CD4-positive, alpha-beta T cell treated with Interleukin-17A for 1 hour (primary cell): ENCODE measurements around the gene MAP3K4.
A peak's percentile ranks its signal among the peaks of the same experiment; 100 is the strongest.

Source experiments
- DNase-seq: peaks from one replicate; pipeline ENCODE4 v3.0.0-alpha.2; 2020

MAP3K4 gene

DNA sequence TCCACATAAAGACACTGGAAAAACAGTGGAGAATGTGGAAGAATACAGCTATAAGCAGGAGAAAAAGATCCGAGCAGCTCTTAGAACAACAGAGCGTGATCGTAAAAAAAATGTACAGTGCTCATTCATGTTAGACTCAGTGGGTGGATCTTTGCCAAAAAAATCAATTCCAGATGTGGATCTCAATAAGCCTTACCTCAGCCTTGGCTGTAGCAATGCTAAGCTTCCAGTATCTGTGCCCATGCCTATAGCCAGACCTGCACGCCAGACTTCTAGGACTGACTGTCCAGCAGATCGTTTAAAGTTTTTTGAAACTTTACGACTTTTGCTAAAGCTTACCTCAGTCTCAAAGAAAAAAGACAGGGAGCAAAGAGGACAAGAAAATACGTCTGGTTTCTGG, 57.1 kb downstream of the MAP3K4 start:
- DNase-seq: no peak

DNA sequence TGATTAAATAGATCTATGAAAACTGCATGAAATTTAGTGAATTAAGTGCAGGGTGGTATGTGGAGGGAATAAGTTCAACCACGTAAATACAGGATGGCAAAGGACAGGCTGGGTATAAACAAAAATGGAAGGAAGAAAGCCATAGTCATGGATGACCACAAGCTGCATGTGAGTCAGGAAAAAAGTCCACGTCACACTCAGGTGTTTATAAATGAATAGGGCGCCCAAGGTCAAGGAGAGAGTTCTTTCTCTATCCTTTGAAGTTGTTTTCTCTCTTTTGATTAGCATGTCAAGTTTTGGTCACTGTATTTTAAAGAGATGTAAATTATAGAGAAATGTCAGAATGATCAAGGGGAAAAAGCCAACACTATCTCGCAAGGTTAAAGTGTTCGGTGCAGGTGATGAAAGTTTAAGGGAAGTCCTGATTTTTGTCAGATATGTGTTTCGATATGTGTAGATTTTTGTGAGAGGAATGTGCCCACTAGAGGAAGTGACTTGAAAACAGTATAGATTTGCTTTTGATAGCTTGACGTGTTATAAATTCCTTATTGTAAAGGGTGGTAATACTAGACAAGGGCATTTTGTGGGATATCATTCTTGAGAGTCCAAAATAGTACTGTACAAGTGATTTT, 58.7 kb downstream of the MAP3K4 start:
- DNase-seq: no peak

- no peak for DNase-seq
These were observed 61.5 kb downstream of the MAP3K4 start for GRCh38 chr6:161053103-161053502.

DNA sequence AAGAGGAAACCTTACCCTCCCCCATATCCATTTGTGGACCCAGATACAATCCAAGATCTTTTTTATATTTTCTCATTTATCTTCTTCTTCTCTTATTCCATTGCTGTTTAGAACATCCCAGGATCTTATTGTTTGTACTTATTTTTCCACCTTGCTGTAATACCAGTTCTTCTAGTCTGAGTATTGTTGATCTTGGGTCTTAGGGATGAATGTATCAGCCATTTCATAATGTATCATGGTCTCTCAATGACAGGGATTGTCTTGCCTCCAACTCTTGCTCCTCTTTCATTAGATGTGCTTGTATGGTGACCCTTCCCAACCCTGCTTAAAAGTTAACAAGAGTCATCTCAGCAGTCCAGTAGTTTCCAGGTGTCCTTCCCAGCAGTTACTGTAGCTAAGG, 63.3 kb downstream of the MAP3K4 start:
- DNase-seq: no peak

DNA sequence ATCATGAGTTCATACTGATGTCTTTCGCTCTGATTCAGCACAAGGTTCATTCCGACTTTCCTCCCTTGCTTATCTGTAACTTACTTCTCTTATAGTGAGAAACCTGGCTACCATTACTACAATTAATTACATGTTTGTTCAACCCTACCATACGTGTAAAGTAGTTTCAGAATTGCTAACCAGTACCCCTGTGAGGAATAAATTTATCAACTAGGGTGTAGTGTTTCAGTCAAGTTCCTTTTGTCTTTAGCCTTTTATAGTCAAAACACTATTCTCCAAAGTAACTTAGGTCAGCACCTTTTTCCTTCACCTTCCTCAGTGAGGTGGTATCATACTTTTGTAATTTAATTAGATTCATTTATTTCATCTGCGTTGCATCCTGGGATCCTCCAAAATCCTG, 64.9 kb downstream of the MAP3K4 start:
- DNase-seq: no peak

DNA sequence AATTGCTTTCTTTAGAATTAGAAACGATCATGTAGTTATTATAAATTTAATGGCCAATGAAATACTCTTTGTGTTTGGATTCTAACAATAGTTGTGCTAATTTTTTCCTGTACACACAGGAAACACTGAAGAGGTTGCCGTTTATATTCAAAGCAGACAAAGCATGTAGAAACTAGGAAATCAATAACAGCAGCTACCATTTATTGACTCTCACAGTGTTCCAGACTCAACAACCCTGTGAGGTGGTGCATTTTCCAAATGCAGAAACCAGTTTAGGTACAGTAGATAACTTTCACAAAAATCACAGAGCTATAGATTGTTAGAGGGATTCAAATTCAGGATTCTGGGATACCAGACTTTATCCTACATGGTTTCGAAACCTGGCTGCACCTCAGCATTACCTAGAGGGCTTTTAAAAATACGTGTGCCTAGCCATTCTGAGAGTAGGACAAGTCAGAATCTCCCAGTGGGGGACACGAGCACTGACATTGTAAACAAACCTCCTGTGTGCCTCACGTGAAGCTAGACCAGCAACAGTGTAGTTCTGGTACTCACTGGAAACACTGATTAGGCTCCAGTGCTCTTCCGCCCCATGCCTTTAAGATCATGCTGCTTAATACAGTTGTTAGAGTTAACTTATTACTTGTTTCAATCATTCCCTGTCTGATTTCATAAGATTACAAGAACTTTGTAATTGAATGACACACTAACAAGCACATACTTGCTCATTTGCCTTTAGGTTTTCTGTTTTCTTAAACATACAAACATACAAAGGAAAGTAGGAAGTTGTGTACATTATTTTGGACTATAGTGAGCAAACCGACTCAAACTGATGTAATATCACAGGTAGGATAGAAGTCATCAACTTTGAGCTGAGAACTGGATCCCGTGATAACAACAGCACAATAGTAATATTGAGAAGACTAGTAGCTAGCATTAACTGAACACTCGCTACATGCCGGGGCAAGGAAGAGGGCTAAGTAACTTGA, 65.8 kb downstream of the MAP3K4 start:
- DNase-seq: no peak

- no peak for DNase-seq
These were observed 67.2 kb downstream of the MAP3K4 start for GRCh38 chr6:161058741-161059140.

DNA sequence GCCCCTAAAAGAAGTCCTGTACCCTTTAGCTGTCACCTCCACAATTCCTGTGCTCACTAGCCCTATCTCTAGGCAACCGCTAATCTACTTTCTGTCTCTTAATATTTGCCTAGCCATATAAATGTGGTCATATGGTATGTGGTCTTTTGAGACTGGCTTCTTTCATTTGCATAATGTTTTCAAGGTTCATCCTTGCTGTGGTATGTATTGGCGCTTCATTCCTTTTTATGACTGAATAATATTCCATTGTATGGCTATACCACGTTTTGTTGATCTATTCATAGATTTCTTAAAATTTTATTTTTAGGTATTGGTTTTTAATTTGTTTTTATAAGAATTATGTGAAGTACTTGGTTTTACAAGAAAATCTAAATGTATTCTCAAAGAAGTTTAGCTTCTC, 70.0 kb downstream of the MAP3K4 start:
- DNase-seq: no peak

DNA sequence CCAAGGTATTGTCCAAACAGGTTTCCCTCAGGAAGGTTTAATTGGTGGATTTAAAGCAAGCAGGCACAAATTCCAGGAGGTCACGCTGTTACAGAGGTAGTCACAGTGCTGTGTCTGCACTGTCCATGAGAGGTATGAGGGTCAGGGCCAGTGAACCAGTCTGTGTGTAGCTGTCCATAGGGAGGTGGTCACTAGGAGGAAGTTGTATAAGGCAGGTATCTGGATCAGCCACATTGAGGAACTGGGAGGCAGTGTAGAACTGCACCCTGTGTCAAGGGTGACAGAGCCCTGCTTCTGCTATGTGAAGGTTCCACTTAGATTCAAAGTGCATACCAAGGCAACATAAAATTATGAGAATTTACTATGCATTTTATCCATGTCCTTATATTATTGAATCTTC, 73.3 kb downstream of the MAP3K4 start:
- no peak for DNase-seq

GRCh38 chr6:161066511-161066910, 74.9 kb downstream of the MAP3K4 start:
- DNase-seq: no peak

- DNase-seq: no peak
These were observed 76.2 kb downstream of the MAP3K4 start for GRCh38 chr6:161067749-161068148.

- no peak for DNase-seq
These were observed 76.8 kb downstream of the MAP3K4 start for GRCh38 chr6:161068321-161068741.

- no peak for DNase-seq
These were observed 82.4 kb downstream of the MAP3K4 start for GRCh38 chr6:161073930-161074329.

- no peak for DNase-seq
These were observed 83.0 kb downstream of the MAP3K4 start for GRCh38 chr6:161074496-161075121.

DNA sequence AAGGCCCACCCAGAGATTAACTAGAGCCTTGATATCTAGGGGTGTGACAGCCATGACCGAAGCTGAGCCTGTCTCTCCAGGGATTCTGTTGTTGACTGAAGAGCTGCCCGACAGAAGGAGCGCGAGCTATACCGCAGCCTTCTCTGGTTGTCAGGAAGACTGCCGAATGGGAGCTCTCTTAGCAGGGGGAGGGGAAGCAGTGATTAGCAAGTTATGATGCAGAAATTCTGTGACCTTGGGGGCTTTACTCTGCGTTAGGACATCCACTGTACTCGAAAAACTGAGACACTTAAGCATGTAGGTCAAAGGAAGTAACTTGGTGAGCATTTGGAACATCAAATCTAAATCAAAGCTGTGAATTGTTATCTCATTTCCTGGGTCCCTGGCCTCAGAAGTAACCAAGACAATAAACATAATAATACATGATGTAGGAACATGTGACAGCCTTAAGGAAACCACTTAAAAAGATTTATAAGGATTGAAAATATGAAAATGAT, 84.7 kb downstream of the MAP3K4 start:
- DNase-seq: peak; percentile 85

DNA sequence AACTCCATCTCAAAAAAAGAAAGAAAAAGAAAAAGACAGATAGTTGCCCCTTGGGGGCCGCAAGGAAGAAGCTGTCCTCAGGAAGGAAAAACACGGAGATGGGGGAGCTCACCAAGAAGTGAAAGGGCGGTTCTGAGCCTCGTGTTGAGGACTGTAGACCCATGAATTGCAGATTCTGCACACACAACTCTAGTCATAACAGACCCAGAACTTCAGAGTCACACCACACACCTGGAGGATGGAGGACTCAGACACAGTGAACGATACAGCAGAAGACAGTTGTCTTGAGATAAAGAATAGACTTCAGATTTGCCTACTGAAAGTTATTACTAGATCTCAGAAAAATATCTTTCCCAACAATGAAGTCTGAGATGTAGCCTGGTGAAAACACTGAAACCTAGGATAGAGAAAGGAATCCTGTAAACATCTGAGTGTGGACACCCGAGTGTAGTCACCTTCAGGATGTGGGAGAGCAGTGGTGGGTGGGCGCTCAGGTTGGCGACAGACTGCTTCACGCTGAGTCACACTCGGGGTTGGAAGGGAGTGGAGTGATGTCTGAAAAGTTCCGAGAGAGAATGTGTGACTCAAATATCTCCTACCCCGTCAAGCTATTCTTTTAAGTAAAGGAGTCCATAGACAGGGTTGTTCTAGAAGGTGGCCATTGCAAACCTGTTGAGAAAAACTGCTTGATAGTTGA, 88.1 kb downstream of the MAP3K4 start:
- peak; percentile 52 for DNase-seq

DNA sequence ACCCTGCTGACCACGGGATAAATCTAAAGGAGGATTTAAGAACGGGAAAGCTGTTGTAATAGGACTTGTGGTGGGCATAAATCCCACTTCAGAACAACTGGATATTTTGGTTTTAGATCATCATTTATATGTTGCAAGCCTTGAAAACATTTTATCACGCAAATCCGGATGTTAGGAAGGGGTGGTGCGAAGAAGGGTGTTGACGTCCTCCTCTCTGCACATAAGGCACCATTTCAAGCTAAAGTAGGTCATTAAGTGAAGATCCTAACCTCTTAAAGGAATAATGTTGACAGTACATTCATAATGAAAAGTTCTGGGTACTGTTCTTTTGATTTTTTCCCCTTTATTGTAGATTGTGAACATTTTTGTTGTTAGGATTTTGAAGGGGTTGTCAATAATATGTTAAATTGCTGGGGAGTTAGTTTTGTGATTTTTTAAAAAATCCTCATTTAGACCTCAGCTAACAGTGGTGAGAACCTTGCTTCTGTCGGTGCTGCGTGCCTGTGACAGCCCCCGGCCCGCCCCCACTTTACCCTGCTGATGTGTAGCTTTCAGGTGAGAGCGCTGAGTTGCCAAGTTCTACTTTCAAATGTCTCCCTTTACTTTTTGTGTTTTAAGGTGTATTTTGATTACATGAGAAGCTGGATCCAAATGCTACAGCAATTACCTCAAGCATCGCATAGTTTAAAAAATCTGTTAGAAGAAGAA, 88.8 kb downstream of the MAP3K4 start:
- DNase-seq: peak; percentile 56

DNA sequence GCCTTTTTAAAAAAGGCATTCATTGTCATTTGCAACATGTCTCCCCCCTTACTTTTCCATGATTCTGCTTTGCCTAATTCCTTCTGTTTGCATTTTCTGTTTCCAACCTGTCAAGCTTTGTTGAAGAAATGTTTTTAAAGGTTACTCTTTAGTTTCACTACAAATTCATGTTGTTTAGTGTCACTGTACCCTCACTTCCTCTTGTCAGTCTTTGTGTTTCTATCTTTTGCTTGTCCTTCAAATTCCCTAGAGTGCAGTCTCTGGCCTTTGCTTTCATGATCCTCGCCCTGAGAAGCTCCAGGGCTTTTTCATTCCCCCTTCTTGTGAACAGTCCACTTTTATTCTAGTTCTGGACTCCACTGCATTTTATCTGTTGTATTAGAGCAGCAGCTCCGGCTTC, 90.6 kb downstream of the MAP3K4 start:
- DNase-seq: no peak

- no peak for DNase-seq
These were observed 93.7 kb downstream of the MAP3K4 start for GRCh38 chr6:161085246-161085645.

- no peak for DNase-seq
These were observed 97.2 kb downstream of the MAP3K4 start for GRCh38 chr6:161088676-161089328.

DNA sequence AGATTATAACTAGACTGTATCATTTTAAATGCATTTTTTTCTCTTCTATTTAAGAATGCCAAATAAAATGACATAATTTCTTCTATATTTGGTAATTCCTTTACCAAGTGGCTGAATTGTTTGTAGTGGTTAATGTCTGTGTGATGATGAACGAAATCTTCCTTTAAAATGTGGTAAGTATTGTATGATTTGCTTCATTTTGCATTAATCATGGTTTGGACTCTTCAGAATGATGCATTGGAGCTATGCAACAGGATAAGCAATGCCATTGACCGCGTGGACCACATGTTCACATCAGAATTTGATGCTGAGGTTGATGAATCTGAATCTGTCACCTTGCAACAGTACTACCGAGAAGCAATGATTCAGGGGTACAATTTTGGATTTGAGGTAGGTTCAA, 99.6 kb downstream of the MAP3K4 start:
- DNase-seq: no peak
